Endothelial cell (in vitro differentiated cells): ENCODE results near the gene GNGT2. TPM values are rescaled to one million over a fixed set of nuclear protein-coding genes. Genes with fewer than 3 reads are reported as not detected.
A peak's percentile ranks its signal among the peaks of the same experiment; 100 is the strongest.

Experiments used
- DNase-seq: peaks from one replicate; pipeline ENCODE4 v3.0.0; 2021; ENCODE audit warnings: low spot score
- H3K27ac Mint-ChIP-seq: one replicate; pipeline ENCODE4 v1.8.0; 2021; ENCODE audit warnings: mixed read lengths, inconsistent platforms; ENCODE audit not compliant: unreplicated experiment
- H3K27me3 Mint-ChIP-seq: one replicate; pipeline ENCODE4 v1.8.0; 2021; ENCODE audit warnings: mild to moderate bottlenecking, moderate library complexity, mixed read lengths, inconsistent platforms; ENCODE audit not compliant: unreplicated experiment
- H3K36me3 Mint-ChIP-seq: one replicate; pipeline ENCODE4 v1.8.0; 2021; ENCODE audit warnings: mild to moderate bottlenecking, low read depth, mixed read lengths, inconsistent platforms; ENCODE audit not compliant: unreplicated experiment
- H3K4me1 Mint-ChIP-seq: one replicate; pipeline ENCODE4 v1.8.0; 2021; ENCODE audit warnings: mild to moderate bottlenecking, mixed read lengths, inconsistent platforms; ENCODE audit not compliant: unreplicated experiment
- H3K4me3 Mint-ChIP-seq: one replicate; pipeline ENCODE4 v1.8.0; 2021; ENCODE audit warnings: mild to moderate bottlenecking, mixed read lengths, inconsistent platforms; ENCODE audit not compliant: unreplicated experiment
- H3K9me3 Mint-ChIP-seq: one replicate; pipeline ENCODE4 v1.8.0; 2021; ENCODE audit warnings: mixed read lengths, inconsistent platforms; ENCODE audit not compliant: unreplicated experiment
- CTCF ChIP-seq: fragments of 200-600 bp; sonication (generic); IDR thresholded peaks from one replicate; pipeline ENCODE4 v1.5.0; 2021; ENCODE audit warnings: antibody characterized with exemption; ENCODE audit not compliant: unreplicated experiment
- total RNA-seq: library from RNA; stranded (reverse); fragmentation: NEBNext Ultra II Directional; extraction: Animal tissue kit (Norgen Biotek cat#: 25700); gene quantifications from one replicate; pipeline ENCODE4 v1.2.1, GENCODE V29; 2021; ENCODE audit not compliant: unreplicated experiment

The GNGT2 gene
- total RNA-seq, 1 donor from 2014 or later, result 2.1 TPM

DNA sequence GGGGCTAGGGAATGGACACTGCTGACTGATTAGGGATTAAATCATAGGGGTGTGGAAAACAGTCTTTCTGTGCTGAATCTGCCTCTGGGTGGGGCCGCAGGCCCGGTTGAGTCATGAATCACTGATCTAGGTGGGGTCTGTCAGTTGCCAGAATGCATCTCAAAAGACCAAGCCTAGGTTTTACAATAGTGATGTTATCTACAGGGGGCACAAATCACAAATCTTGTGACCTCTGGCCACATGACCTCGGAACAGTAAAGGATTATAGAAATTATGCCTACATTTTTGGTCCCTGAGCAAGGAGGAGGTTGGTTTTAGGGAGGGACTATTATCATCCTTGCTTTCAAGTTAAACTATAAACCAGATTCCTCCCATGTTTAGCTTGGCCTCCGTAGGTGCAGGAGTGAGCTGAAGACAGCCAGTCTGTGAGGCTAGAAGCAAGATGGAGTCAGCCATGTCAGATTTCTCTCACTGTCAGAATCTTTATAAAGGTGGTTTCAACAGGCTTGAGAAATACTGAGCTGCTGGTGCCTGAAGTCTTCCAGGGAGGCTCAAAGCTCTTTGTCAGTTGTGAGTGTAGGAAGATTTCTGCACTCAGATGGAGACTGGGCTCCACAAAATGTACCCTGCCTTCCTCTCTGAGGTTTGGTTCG, 12.9 kb downstream of the GNGT2 start:
- no peak for DNase-seq
- Mint-ChIP-seq H3K4me1 (peaks cover 18% of the 10 kb centered on the region), H3K27me3 (peaks cover 9% of the 10 kb centered on the region), H3K36me3 (peaks cover 10% of the 10 kb centered on the region), H3K9me3 (no peaks in the 10 kb centered on the region), H3K4me3 (no peak overlapping the region), H3K27ac (no peak overlapping the region)
- no peak for TF ChIP-seq CTCF

DNA sequence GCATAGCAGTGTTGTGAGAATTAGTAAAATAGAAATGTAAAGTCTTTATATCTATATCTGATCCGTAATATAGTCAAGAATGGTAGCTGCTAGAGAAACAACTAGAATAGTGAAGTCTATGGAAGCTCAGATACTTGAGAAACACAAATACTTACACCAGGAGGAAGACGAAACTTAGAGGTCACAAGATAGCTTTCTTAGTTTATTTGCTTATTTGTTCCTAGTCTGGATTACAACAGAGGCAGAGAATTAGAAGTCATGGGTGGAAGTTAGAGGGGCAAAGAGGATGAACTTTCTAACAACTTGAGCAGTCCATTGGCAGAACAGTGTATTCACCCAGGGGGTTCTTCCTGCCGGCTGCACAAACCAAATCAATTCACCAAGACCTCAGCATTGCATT, 13.9 kb downstream of the GNGT2 start:
- no peaks in the 10 kb centered on the region for H3K9me3 Mint-ChIP-seq
- no peak for DNase-seq
- H3K27me3 Mint-ChIP-seq, result peaks cover 15% of the 10 kb centered on the region
- H3K27ac Mint-ChIP-seq, result no peak overlapping the region
- TF ChIP-seq CTCF, result no peak
- peaks cover 7% of the 10 kb centered on the region for H3K36me3 Mint-ChIP-seq
- H3K4me3 Mint-ChIP-seq, result no peak overlapping the region
- peaks cover 15% of the 10 kb centered on the region for H3K4me1 Mint-ChIP-seq

DNA sequence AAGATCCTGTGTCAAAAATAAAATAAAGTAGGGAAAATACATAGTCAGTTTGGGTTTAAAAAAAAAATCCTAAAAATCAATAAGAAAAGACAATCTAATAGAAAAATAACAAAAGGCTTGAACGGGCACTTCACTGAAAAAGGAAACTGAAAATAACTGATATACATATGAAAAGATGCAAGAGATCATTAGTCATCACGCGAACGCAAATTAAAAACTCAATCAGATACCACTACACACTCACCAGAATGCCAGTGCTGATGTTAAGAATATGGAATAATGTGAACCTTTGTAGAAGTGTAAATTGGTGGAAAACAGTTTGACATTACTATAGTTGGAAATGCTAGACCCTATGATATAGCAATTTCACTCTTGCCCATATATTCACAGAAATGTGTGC, 14.6 kb downstream of the GNGT2 start:
- no peaks in the 10 kb centered on the region for H3K9me3 Mint-ChIP-seq
- peaks cover 16% of the 10 kb centered on the region for H3K27me3 Mint-ChIP-seq
- no peak overlapping the region for H3K27ac Mint-ChIP-seq
- no peak overlapping the region for H3K4me3 Mint-ChIP-seq
- H3K36me3 Mint-ChIP-seq, result peaks cover 9% of the 10 kb centered on the region
- peaks cover 16% of the 10 kb centered on the region for H3K4me1 Mint-ChIP-seq
- no peak for TF ChIP-seq CTCF
- DNase-seq, result no peak

GRCh38 chr17:49194297-49194607, 16.1 kb downstream of the GNGT2 start:
- peaks cover 16% of the 10 kb centered on the region for H3K4me1 Mint-ChIP-seq
- H3K36me3 Mint-ChIP-seq, result peaks cover 9% of the 10 kb centered on the region
- H3K9me3 Mint-ChIP-seq, result no peaks in the 10 kb centered on the region
- DNase-seq, result no peak
- TF ChIP-seq CTCF, result no peak
- peak overlapping the region; percentile 54 for H3K4me3 Mint-ChIP-seq
- peaks cover 15% of the 10 kb centered on the region for H3K27me3 Mint-ChIP-seq
- peak overlapping the region; percentile 91 for H3K27ac Mint-ChIP-seq

GRCh38 chr17:49193513-49194296, 16.7 kb downstream of the GNGT2 start:
- Mint-ChIP-seq H3K27ac (peak overlapping the region; percentile 99), H3K4me3 (peak overlapping the region; percentile 99), H3K4me1 (peaks cover 16% of the 10 kb centered on the region), H3K9me3 (no peaks in the 10 kb centered on the region), H3K27me3 (peaks cover 15% of the 10 kb centered on the region), H3K36me3 (peaks cover 9% of the 10 kb centered on the region)
- no peak for TF ChIP-seq CTCF
- DNase-seq, result peak; percentile 26
